IMR-90 (cell line): Measurements from ENCODE around the gene NOL4L. TPM values are rescaled to one million over a fixed set of nuclear protein-coding genes. Genes with fewer than 3 reads are reported as not detected.

Experiments
- ATAC-seq: fragments of 200-7000 bp; cut with Tn5 transposase; 2 replicates; pipeline ENCODE4 v1.9.1; 2020; ENCODE audit warnings: low read depth, mild to moderate bottlenecking, moderate library complexity
- BruUV-seq: library from RNA; stranded (reverse); fragments of 400-500 nt; replicated peaks from 2 replicates; lab custom pipeline; 2021; lab: Mats Ljungman, UMichigan
- CTCF ChIA-PET: fragments of 300-600 bp; formaldehyde crosslinking; extraction: SDS; loops from one replicate; lab custom pipeline; 2021; ENCODE audit warnings: antibody characterized with exemption; lab: Yijun Ruan, JAX
- POLR2A ChIA-PET: fragments of 300-600 bp; sonication (Branson Sonifier 250); formaldehyde crosslinking; loops from one replicate; lab custom pipeline; 2022; ENCODE audit warnings: antibody characterized with exemption; ENCODE audit not compliant: unreplicated experiment; lab: Charles Lee
- DNase-seq: peaks from one replicate; pipeline ENCODE4 v3.0.0; 2013
- H2AFZ ChIP-seq: replicated peaks from 2 replicates; pipeline ENCODE3; 2013; ENCODE audit warnings: low read length, mild to moderate bottlenecking; ENCODE audit not compliant: poor library complexity
- H2AK5ac ChIP-seq: 2 replicates; pipeline ENCODE4 v1.6.1; 2013; ENCODE audit warnings: low read depth, low read length, inconsistent platforms
- H2AK9ac ChIP-seq: replicated peaks from 2 replicates; pipeline ENCODE3; 2013; ENCODE audit warnings: mild to moderate bottlenecking, low read depth, low read length, moderate library complexity; ENCODE audit not compliant: poor library complexity
- H2BK120ac ChIP-seq: 2 replicates; pipeline ENCODE4 v1.6.1; 2013; ENCODE audit warnings: low read depth, low read length, inconsistent platforms
- H2BK15ac ChIP-seq: 3 replicates; pipeline ENCODE4 v1.6.1; 2013; ENCODE audit warnings: low read depth, low read length, inconsistent platforms
- H2BK20ac ChIP-seq: 2 replicates; pipeline ENCODE4 v1.6.1; 2013; ENCODE audit warnings: low read depth, mild to moderate bottlenecking, inconsistent platforms, low read length, moderate library complexity
- H2BK5ac ChIP-seq: 2 replicates; pipeline ENCODE4 v1.6.1; 2013; ENCODE audit warnings: mild to moderate bottlenecking, low read depth, low read length, inconsistent platforms; ENCODE audit not compliant: poor library complexity, severe bottlenecking
- H3K14ac ChIP-seq: replicated peaks from 2 replicates; pipeline ENCODE4 v1.6.1; 2013; ENCODE audit warnings: low read depth, low read length, inconsistent platforms
- H3K18ac ChIP-seq: 2 replicates; pipeline ENCODE4 v1.6.1; 2013; ENCODE audit warnings: low read depth, low read length, control low read depth
- H3K23ac ChIP-seq: 2 replicates; pipeline ENCODE4 v1.6.1; 2013; ENCODE audit warnings: low read depth, low read length, inconsistent platforms
- H3K27ac ChIP-seq: 2 replicates; pipeline ENCODE4 v1.5.1; 2013; ENCODE audit warnings: mild to moderate bottlenecking, control low read depth, low read length; ENCODE audit not compliant: insufficient read depth
- H3K27me3 ChIP-seq: 2 replicates; pipeline ENCODE4 v1.6.1; 2013; ENCODE audit warnings: low read length; ENCODE audit not compliant: control insufficient read depth, insufficient read depth
- H3K36me3 ChIP-seq: 2 replicates; pipeline ENCODE4 v1.6.1; 2013; ENCODE audit warnings: low read length, mixed read lengths; ENCODE audit not compliant: control insufficient read depth, insufficient read depth
- H3K4ac ChIP-seq: 2 replicates; pipeline ENCODE4 v1.6.1; 2013; ENCODE audit warnings: low read depth, low read length, inconsistent platforms
- H3K4me1 ChIP-seq: 2 replicates; pipeline ENCODE4 v1.6.1; 2013; ENCODE audit warnings: low read length, mixed read lengths; ENCODE audit not compliant: control insufficient read depth, insufficient read depth
- H3K4me2 ChIP-seq: 2 replicates; pipeline ENCODE4 v1.6.1; 2013; ENCODE audit warnings: low read depth, mild to moderate bottlenecking, control low read depth, low read length, moderate library complexity
- H3K4me3 ChIP-seq: 2 replicates; pipeline ENCODE4 v1.5.1; 2013; ENCODE audit warnings: low read depth, mild to moderate bottlenecking, control low read depth, low read length, moderate library complexity; ENCODE audit not compliant: insufficient read depth
- H3K56ac ChIP-seq: 2 replicates; pipeline ENCODE4 v1.6.1; 2013; ENCODE audit warnings: low read length, inconsistent platforms; ENCODE audit not compliant: insufficient read depth; ENCODE audit errors: extremely low read depth
- H3K79me1 ChIP-seq, 2 experiments: 2 replicates each; pipeline ENCODE4 v1.6.1; 2013; ENCODE audit warnings: low read length in 2 of 2, inconsistent platforms in 1 of 2, low read depth in 1 of 2
- H3K9ac ChIP-seq: 2 replicates; pipeline ENCODE4 v1.6.1; 2013; ENCODE audit warnings: low read depth, low read length, control low read depth
- H3K9me1 ChIP-seq: 2 replicates; pipeline ENCODE4 v1.6.1; 2013; ENCODE audit warnings: low read length, inconsistent platforms; ENCODE audit not compliant: insufficient read depth
- H3K9me3 ChIP-seq: 2 replicates; pipeline ENCODE4 v1.6.1; 2013; ENCODE audit warnings: low read length; ENCODE audit not compliant: control insufficient read depth, insufficient read depth
- H4K20me1 ChIP-seq: 2 replicates; pipeline ENCODE4 v1.6.1; 2013; ENCODE audit warnings: low read length, inconsistent platforms; ENCODE audit not compliant: insufficient read depth
- H4K5ac ChIP-seq: 2 replicates; pipeline ENCODE4 v1.6.1; 2013; ENCODE audit warnings: mild to moderate bottlenecking, low read depth, low read length, control low read depth
- H4K8ac ChIP-seq, 2 experiments: 2 replicates each; pipeline ENCODE4 v1.6.1; 2013; ENCODE audit warnings: low read depth in 2 of 2, low read length in 2 of 2, control low read depth in 1 of 2, inconsistent platforms in 1 of 2
- H4K91ac ChIP-seq: 2 replicates; pipeline ENCODE4 v1.6.1; 2013; ENCODE audit warnings: low read depth, low read length, inconsistent platforms; ENCODE audit not compliant: insufficient read depth
- BHLHE40 ChIP-seq: fragments of 150-350 bp; IDR thresholded peaks from 2 replicates; pipeline ENCODE4 v1.6.1; 2016; ENCODE audit warnings: mild to moderate bottlenecking, low read depth, low read length
- CEBPB ChIP-seq: IDR thresholded peaks from 2 replicates; pipeline ENCODE4 v1.6.1; 2012; ENCODE audit warnings: low read depth, low read length, improper control_type of control experiment
- CHD1 ChIP-seq: IDR thresholded peaks from 2 replicates; pipeline ENCODE4 v1.6.1; 2012; ENCODE audit warnings: low read depth, low read length, improper control_type of control experiment
- CTCF ChIP-seq: conservative IDR thresholded peaks from 2 replicates; pipeline ENCODE4 v1.5.1; 2012; ENCODE audit warnings: mild to moderate bottlenecking, low read depth, low read length, improper control_type of control experiment
- ELK1 ChIP-seq: fragments of 150-350 bp; IDR thresholded peaks from 2 replicates; pipeline ENCODE4 v1.6.1; 2016; ENCODE audit warnings: low read depth, mild to moderate bottlenecking, low read length, moderate library complexity, borderline replicate concordance
- FOS ChIP-seq: fragments of 150-350 bp; IDR thresholded peaks from 2 replicates; pipeline ENCODE4 v1.6.1; 2016; ENCODE audit warnings: low read depth, low read length
- MAFK ChIP-seq: IDR thresholded peaks from 2 replicates; pipeline ENCODE4 v1.6.1; 2012; ENCODE audit warnings: low read depth, low read length, improper control_type of control experiment
- MAZ ChIP-seq: IDR thresholded peaks from 2 replicates; pipeline ENCODE4 v1.6.1; 2012; ENCODE audit warnings: low read depth, mild to moderate bottlenecking, low read length, improper control_type of control experiment, moderate library complexity, borderline replicate concordance
- MXI1 ChIP-seq: IDR thresholded peaks from 2 replicates; pipeline ENCODE4 v1.6.1; 2012; ENCODE audit warnings: low read depth, mild to moderate bottlenecking, low read length, moderate library complexity, borderline replicate concordance
- NFE2L2 ChIP-seq: fragments of 150-350 bp; IDR thresholded peaks from 2 replicates; pipeline ENCODE4 v1.6.1; 2016; ENCODE audit warnings: low read depth, mild to moderate bottlenecking, low read length
- POLR2A ChIP-seq: IDR thresholded peaks from 2 replicates; pipeline ENCODE4 v1.6.1; 2012; ENCODE audit warnings: mild to moderate bottlenecking, low read depth, low read length
- RAD21 ChIP-seq: IDR thresholded peaks from 2 replicates; pipeline ENCODE4 v1.6.1; 2012; ENCODE audit warnings: low read length, improper control_type of control experiment
- RCOR1 ChIP-seq: IDR thresholded peaks from 2 replicates; pipeline ENCODE4 v1.6.1; 2012; ENCODE audit warnings: mild to moderate bottlenecking, low read length, improper control_type of control experiment; ENCODE audit not compliant: insufficient replicate concordance
- RFX5 ChIP-seq: IDR thresholded peaks from 2 replicates; pipeline ENCODE4 v1.8.0; 2012; ENCODE audit warnings: low read depth, mild to moderate bottlenecking, low read length, moderate library complexity
- SMC3 ChIP-seq: fragments of 150-350 bp; IDR thresholded peaks from 2 replicates; pipeline ENCODE4 v1.6.1; 2016; ENCODE audit warnings: low read depth, mild to moderate bottlenecking, antibody characterized with exemption, low read length, moderate library complexity
- USF2 ChIP-seq: fragments of 150-350 bp; IDR thresholded peaks from 2 replicates; pipeline ENCODE4 v1.6.1; 2017; ENCODE audit warnings: mild to moderate bottlenecking, antibody characterized with exemption, low read length, low read depth
- WGBS, 2 experiments: methylation state at CpG; one replicate each; pipeline versions ENCODE4 v1.1.5 to v1.1.7; 2013; ENCODE audit warnings: missing lambda C conversion rate in 2 of 2; ENCODE audit not compliant: insufficient read length in 1 of 2; ENCODE audit errors: extremely low coverage in 2 of 2; 5-methylcytosine and 5-hydroxymethylcytosine counted together
- dilution Hi-C: fragments of 300-500 bp; cut with HindIII; formaldehyde crosslinking; loops from one replicate; pipeline ENCODE4 v1.14.3; 2018; ENCODE audit warnings: low sequenced_read_pairs; ENCODE audit not compliant: unreplicated experiment
- in situ Hi-C: fragments of 300-500 bp; cut with MboI; formaldehyde crosslinking; loops from 3 replicates; pipeline ENCODE4 v1.14.3; 2019; ENCODE audit warnings: low sequenced_read_pairs, inconsistent platforms, mixed read lengths
- intact Hi-C: fragments of 100-400 bp; cut with micrococcal nuclease; formaldehyde crosslinking; loops from 2 replicates; pipeline ENCODE4 v1.10.0; 2022
- polyA plus RNA-seq, 3 experiments: library from polyadenylated mRNA; depleted of rRNA; stranded (reverse); fragments of >200 nt; gene quantifications; 2 replicates each; pipeline ENCODE4 v1.2.3, GENCODE V29; 2012; ENCODE audit warnings: low replicate concordance in 1 of 3
- total RNA-seq: library from RNA; depleted of rRNA; stranded (reverse); fragments of >200 nt; gene quantifications from 2 replicates; pipeline ENCODE4 v1.2.3, GENCODE V29; 2012

Gene NOL4L
- total and polyA plus RNA-seq, 2 of the 4 experiments (the other 2 are of a cell fraction): 4.7 to 13.3 TPM

- no peak overlapping the region for H4K8ac ChIP-seq
- no peaks in the 10 kb centered on the region for H3K36me3 ChIP-seq
- H4K20me1 ChIP-seq: no peaks in the 10 kb centered on the region
- no peak for ATAC-seq
- ChIA-PET POLR2A (no interaction called here), CTCF (no interaction called here)
- no peak overlapping the region for H2AFZ ChIP-seq
- H2BK15ac ChIP-seq: no peak overlapping the region
- H2BK120ac ChIP-seq: no peak overlapping the region
- TF ChIP-seq FOS (no peak), ELK1 (no peak), MAFK (no peak), RCOR1 (no peak), RAD21 (no peak), POLR2A (no peak), MAZ (no peak), SMC3 (no peak), RFX5 (no peak), BHLHE40 (no peak), CEBPB (no peak), MXI1 (no peak), USF2 (no peak), NFE2L2 (no peak), CTCF (no peak), CHD1 (no peak)
- H3K27me3 ChIP-seq: peaks cover 46% of the 10 kb centered on the region
- no peak overlapping the region for H2AK9ac ChIP-seq
- no peak overlapping the region for H3K9ac ChIP-seq
- no peak for DNase-seq
- no peak overlapping the region for H2BK20ac ChIP-seq
- H3K4me1 ChIP-seq: no peaks in the 10 kb centered on the region
- no peak overlapping the region for H3K27ac ChIP-seq
- H3K4me2 ChIP-seq: no peak overlapping the region
- H4K5ac ChIP-seq: no peak overlapping the region
- in situ Hi-C loops: no loop called here
- no peak overlapping the region for H3K23ac ChIP-seq
- no peak overlapping the region for H2AK5ac ChIP-seq
- H3K9me3 ChIP-seq: no peaks in the 10 kb centered on the region
- dilution Hi-C loops: no loop called here
- H3K4me3 ChIP-seq: no peak overlapping the region
- H3K79me1 ChIP-seq: no peaks in the 10 kb centered on the region
- no TSS peak for BruUV-seq
- H2BK5ac ChIP-seq: no peak overlapping the region
- H3K9me1 ChIP-seq: no peaks in the 10 kb centered on the region; the same call in 1 of the 2 replicates
- intact Hi-C loops: no loop called here
- H3K18ac ChIP-seq: no peak overlapping the region
- H3K56ac ChIP-seq: no peak overlapping the region
- WGBS, 2 experiments: 82% methylated on average over 6 of the region's 18 CpGs; no CpG with 5 or more reads in 1 of the 2 experiments
- H4K91ac ChIP-seq: no peak overlapping the region
- no peak overlapping the region for H3K4ac ChIP-seq
- H3K14ac ChIP-seq: no peak overlapping the region
These were observed 18.1 kb upstream of the NOL4L start for GRCh38 chr20:32603046-32603726.
